Esophagus squamous epithelium (tissue), 4 donors: ENCODE results near the gene SPATC1L.

Experiments
- CTCF ChIP-seq, 6 experiments: fragments of 450-650 bp in 4 of 6; fragments of 200-600 bp in 2 of 6; sonication (generic) in 2 of 6; IDR thresholded peaks; one replicate each; pipeline ENCODE4 v1.5.1; 2016 to 2019; ENCODE audit warnings: antibody characterized with exemption in 6 of 6, mild to moderate bottlenecking in 4 of 6, moderate library complexity in 4 of 6
- POLR2A ChIP-seq, 4 donors: fragments of 450-650 bp; IDR thresholded peaks; one replicate each; pipeline ENCODE4 v1.6.1; 2017; ENCODE audit warnings: antibody characterized with exemption in 4 of 4, mild to moderate bottlenecking in 4 of 4, moderate library complexity in 3 of 4

GRCh38 chr21:46211786-46212720 lies 27.8 kb upstream of the SPATC1L start:
- TF ChIP-seq CTCF (IDR thresholded peaks at IDR 0.05) = no peak
- TF ChIP-seq POLR2A (IDR thresholded peaks at IDR 0.05) = no peak
